NCI-H146 (cell line): ENCODE measurements around the gene DDX10.
"Not testable (repeated sequence)": the region's sequence is repeated elsewhere in the genome, so short reads cannot be mapped to it uniquely, and the experiment has no call there.

ENCODE experiments used
- DNase-seq: peaks from one replicate; lab custom pipeline; 2025; lab: John Stamatoyannopoulos, UW

Gene DDX10

GRCh38 chr11:108775324-108775723 is 110.5 kb downstream of the DDX10 start:
- DNase-seq: no peak

GRCh38 chr11:108779147-108779546 is 114.3 kb downstream of the DDX10 start:
- DNase-seq: not testable (repeated sequence)

DNA sequence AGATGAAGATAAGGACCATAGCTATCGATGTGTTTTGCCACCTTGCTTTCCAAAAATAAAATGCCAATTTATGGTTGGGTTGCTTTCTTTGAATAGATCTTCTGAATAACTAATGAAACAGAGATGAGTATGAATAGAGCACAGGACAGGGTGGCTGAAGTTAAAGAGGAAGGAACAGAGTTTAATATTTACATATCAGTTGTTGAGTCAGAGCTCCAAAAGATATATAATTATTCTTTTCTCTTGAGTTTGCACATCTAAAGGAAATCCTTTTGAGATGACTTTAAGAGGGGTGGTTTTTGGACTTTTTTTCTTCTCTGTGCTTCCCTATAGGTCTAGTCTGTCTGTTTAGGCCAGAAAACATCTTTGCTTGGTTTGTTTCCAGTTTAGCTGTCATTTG is 115.2 kb downstream of the DDX10 start:
- DNase-seq: no peak

DNA sequence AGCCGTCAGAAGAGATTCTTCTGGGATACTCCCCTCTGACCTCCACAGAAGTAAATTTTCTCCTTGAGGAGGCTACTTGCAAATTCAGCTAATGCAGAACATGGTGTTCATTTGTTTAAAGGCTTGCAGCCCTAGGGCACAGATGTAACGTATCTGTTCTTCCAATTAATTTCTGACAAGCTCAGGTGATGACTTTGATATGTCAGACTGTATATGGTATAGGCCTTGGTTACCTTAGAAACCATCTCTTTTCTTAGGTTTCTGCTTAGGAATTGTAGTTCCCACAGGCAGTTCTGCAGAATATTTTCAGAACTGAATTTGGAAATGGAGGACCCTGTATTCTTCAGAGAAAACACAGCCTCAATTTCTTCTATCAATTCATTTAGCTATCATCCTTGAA is 117.1 kb downstream of the DDX10 start:
- no peak for DNase-seq

- no peak for DNase-seq
These were observed 121.6 kb downstream of the DDX10 start for GRCh38 chr11:108786281-108786990.

DNA sequence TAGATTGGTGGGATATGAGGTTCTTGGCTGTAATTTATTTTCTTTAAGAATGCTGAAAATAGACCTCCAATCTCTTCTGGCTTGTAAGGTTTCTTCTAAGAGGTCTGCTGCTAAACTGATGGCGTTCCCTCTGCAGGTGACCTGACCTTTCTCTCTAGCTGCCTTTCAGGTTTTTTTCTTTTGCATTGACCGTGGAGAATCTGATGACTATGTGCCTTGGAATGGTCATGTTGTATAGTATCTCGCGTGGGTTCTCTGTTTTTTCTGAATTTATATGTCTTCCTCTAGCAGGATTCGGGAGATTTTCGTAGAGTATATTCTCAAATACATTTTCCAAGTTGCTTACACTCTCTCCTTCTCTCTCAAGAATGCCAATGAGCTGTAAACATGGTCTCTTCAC is 122.2 kb downstream of the DDX10 start:
- DNase-seq: no peak

- DNase-seq: no peak
These were observed 123.8 kb downstream of the DDX10 start for GRCh38 chr11:108788565-108789199.

GRCh38 chr11:108790501-108791299 is 125.8 kb downstream of the DDX10 start:
- DNase-seq: no peak

DNA sequence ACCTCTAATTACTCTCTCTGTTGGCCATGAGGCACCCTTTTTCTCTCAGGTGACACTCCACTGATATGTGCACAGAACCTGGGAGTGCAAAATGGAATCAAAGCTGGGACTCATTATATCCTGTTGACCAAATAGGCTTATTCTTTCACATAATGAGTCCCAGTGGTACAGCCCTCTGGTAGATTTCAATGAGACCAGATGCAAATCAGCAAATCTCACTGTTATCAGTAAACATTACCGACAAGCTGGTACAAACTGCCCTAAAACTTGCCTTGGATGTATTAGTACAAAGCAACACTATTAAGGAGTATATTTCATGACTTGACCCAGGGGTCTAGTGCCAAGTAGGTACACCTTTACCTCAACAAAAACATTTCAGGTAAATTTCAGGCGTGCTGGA is 128.3 kb downstream of the DDX10 start:
- peak; percentile 29 for DNase-seq

DNA sequence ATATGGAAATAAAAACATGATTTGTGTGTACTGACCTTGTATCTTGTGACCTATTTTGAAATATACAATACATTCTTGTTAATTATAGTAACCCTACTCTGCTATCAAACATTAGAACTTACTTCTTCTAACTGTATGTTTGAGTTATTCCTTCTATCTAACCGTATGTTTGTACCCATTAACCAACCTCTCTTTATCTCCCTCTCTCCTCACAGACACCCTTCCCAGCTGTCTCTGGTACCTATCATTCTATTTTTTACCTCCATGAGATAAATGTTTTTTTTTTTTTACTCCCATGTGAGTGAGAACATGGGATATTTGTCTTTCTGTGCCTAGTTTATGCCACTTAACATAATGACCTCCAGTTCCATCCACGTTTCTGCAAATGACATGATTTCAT is 128.7 kb downstream of the DDX10 start:
- no peak for DNase-seq

DNA sequence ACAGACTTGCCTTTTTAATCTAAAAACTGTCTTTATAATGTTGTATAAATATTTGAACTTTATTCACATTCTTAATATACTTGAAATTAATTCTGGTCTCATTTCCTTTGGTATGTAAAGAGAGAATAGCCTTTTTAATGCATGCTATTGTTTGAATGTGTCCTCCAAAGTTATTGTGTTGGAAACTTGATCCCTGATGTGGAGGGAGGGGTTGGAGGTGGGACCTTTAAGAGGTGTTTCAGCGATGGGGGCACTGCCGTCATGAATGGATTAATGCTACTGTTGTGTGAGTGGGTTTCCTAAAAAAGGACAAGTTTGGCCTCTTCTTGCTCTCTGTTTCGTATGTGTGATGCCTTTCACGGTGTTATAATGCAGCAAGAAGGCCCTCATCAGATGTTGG is 131.7 kb downstream of the DDX10 start:
- no peak for DNase-seq

DNA sequence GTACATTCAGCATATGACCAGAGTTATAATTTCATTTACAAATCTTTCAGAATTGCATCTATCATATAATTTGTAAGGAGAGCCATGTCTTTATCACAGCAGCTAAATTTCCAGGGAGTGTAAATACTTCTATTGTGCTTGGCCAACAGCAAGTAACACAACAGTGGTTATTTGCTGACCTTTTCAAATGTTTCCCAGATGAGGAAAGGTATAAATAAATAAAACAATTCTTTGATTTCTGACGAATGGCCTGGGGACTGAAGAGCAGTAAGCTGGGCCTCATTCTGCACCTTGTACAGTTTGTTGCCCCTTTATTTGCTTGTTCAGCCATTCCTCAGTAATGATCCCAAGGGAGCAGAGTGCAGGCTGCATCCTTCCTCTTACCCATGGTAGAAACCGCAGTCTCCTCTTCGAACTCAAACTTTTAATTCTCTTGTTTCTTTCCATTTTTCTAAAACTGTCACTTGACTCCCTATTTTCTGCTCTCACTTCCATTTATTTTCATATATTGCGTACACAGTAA is 132.8 kb downstream of the DDX10 start:
- no peak for DNase-seq

GRCh38 chr11:108802492-108802891 is 137.6 kb downstream of the DDX10 start:
- DNase-seq: no peak

DNA sequence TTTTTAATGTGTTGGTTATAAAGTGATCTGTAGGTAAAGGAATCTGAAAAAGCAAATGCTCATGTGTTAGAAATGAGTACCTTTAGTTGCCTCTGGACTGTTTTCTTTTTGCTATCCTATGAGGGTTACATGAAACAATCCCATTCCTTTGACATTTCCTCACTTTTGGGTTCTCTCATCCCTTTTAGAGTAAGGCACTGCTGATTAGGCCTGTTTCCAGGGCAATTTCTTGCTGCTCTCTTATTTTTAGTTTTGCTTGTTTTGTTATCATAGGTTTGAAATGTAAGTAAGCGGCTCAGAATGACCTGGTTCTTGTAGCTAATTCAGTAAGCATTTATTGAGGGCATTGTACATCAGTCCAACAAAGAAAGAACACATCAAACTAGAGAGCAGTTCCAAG is 138.9 kb downstream of the DDX10 start:
- no peak for DNase-seq

DNA sequence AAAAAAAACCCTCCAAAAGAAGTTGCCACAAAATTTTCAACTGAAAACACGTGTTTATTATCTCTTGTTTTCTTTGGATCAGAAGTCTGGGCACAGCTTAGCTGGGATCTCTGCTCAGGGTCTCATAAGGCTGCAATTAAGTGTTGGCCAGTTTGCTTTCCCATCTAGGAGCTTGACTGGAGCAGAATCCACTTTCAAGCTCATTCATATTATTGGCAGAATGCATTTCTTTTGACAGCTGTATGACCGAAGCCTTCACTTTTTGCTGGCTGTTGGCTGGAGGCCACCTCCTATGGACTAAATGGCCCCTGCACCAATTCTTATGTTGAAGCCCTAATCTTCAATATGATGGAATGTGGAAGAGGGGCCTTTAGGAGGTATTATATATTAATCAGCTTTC is 139.6 kb downstream of the DDX10 start:
- DNase-seq: no peak

DNA sequence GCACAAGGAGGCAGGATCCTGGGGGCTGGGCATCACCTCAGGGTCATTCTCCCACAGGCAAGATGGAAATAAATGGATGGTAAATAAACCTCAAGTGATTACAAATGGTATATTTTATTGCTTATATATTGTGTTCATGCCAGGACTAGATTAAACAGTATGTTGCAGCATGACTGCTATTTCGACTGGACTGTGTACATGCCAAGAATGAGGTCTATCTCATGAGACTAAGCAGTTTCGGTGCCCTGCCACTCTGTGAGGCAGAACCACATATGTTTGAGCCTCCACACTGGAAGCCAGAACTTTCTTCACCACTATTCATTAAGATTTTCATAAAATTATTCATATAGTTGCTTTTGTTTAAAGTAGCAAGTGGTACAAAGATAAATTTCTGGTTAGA is 140.2 kb downstream of the DDX10 start:
- DNase-seq: no peak

DNA sequence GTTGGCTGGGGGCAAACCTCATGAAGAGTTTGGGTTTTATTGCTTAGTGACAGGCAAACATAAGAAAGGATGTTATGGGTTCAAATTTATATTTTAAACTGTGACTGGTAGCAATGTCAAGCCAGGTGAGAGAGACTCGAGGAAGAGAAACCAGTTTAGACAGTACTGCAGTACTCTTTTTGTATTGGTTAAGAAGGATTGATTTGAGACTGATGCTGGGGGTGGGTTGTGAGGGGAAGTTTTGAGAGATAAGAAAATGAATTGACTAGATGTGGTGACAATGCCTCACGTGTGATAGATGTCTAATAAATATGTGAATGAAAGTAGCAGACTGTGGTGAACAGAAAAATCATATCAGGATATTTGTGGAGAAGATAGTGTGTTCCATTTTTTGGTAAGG is 142.4 kb downstream of the DDX10 start:
- no peak for DNase-seq

DNA sequence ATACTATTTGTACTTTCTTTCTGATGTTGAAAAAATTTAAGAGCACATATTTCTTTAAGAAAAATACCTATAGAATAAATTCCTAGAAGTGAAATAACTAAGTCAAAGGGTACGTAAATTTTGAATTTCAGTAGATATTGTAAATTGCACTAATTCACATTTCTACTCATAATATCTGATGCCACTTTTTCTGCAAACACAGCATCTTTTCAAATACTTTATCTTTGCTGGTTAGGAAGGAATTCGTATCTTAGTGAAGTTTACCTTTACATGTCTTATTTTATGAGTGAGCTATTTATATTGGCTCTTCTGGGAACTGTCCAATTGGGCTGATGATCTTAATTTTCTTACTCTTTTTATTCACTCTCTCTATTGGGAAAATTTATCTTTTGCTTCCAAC is 148.2 kb downstream of the DDX10 start:
- DNase-seq: no peak

GRCh38 chr11:108817976-108818375 is 153.1 kb downstream of the DDX10 start:
- DNase-seq: no peak

DNA sequence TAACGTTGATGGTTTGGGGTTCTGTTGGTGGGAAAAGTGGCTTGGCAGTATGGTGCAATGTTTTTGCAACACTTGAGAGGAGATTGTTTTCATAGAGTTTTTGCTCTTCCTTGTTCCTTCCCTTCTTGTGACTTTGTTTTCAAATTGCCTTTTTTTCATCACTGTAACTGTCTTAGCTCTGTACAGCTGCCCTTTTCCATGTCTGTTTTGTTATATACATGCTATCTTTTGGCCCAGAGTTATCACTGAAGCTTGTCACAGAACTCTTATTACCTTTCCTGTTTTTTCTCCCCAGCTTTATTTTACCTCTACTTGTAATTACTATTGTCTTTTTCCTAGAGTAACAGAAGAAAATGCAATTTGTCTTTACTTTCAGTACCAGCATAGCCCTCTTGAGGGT is 154.1 kb downstream of the DDX10 start:
- DNase-seq: no peak

- no peak for DNase-seq
These were observed 155.1 kb downstream of the DDX10 start for GRCh38 chr11:108819957-108820356.

GRCh38 chr11:108823960-108824359 is 159.1 kb downstream of the DDX10 start:
- not testable (repeated sequence) for DNase-seq

GRCh38 chr11:108824545-108824944 is 159.7 kb downstream of the DDX10 start:
- DNase-seq: no peak
